Transverse colon (tissue), 4 donors: ENCODE results near the gene CDK17.

Experiments
- CTCF ChIP-seq, 5 experiments: fragments of 200-600 bp in 3 of 5; fragments of 450-650 bp in 2 of 5; sonication (generic) in 3 of 5; IDR thresholded peaks; 1 replicate in 2 of 5; 2 replicates in 3 of 5; pipeline ENCODE4 v1.5.1; 2016 to 2017; ENCODE audit warnings: antibody characterized with exemption in 5 of 5, inconsistent platforms in 3 of 5, mild to moderate bottlenecking in 2 of 5, moderate library complexity in 1 of 5
- EP300 ChIP-seq: sonication (generic); formaldehyde crosslinking; IDR thresholded peaks from one replicate; pipeline ENCODE4 v1.6.1; 2017; ENCODE audit warnings: antibody characterized with exemption, low read depth
- POLR2A ChIP-seq: fragments of 450-650 bp; IDR thresholded peaks from one replicate; pipeline ENCODE4 v1.6.1; 2016; ENCODE audit warnings: antibody characterized with exemption, mild to moderate bottlenecking, moderate library complexity
- POLR2AphosphoS5 ChIP-seq, 3 donors: sonication (generic); formaldehyde crosslinking; IDR thresholded peaks; one replicate each; pipeline ENCODE4 v1.6.1; 2016; ENCODE audit warnings: antibody characterized with exemption in 3 of 3

GRCh38 chr12:96294831-96295230 lies 105.4 kb downstream of the CDK17 start:
- TF ChIP-seq POLR2A = no peak
- no peak for TF ChIP-seq CTCF (IDR thresholded peaks at IDR 0.05)
- TF ChIP-seq EP300 = no peak
- no peak for TF ChIP-seq POLR2AphosphoS5 (IDR thresholded peaks at IDR 0.05)
